Effector CD4-positive, alpha-beta T cell (primary cell): ENCODE data around the gene MEGF11.

Source experiments
- DNase-seq: peaks from one replicate; pipeline ENCODE4 v3.0.0-alpha.2; 2020

The MEGF11 gene

GRCh38 chr15:65960586-65960985 is 293.0 kb downstream of the MEGF11 start:
- no peak for DNase-seq

- no peak for DNase-seq
Measured at GRCh38 chr15:65958835-65959234, 294.7 kb downstream of the MEGF11 start.

GRCh38 chr15:65957451-65957850 is 296.1 kb downstream of the MEGF11 start:
- DNase-seq = no peak

- no peak for DNase-seq
Measured at GRCh38 chr15:65956899-65957298, 296.7 kb downstream of the MEGF11 start.

- no peak for DNase-seq
Measured at GRCh38 chr15:65956307-65956706, 297.2 kb downstream of the MEGF11 start.

- no peak for DNase-seq
Measured at GRCh38 chr15:65954289-65954741, 299.2 kb downstream of the MEGF11 start.

GRCh38 chr15:65953622-65954021 is 299.9 kb downstream of the MEGF11 start:
- DNase-seq = no peak

- no peak for DNase-seq
Measured at GRCh38 chr15:65952391-65953053, 301.0 kb downstream of the MEGF11 start.

- no peak for DNase-seq
Measured at GRCh38 chr15:65951007-65951406, 302.5 kb downstream of the MEGF11 start.

GRCh38 chr15:65949491-65949890 is 304.1 kb downstream of the MEGF11 start:
- DNase-seq = no peak

- DNase-seq = no peak
Measured at GRCh38 chr15:65949011-65949410, 304.5 kb downstream of the MEGF11 start.

GRCh38 chr15:65948383-65948782 is 305.2 kb downstream of the MEGF11 start:
- no peak for DNase-seq

- no peak for DNase-seq
Measured at GRCh38 chr15:65947041-65947440, 306.5 kb downstream of the MEGF11 start.

GRCh38 chr15:65945616-65946015 is 307.9 kb downstream of the MEGF11 start:
- no peak for DNase-seq

- no peak for DNase-seq
Measured at GRCh38 chr15:65944404-65944803, 309.1 kb downstream of the MEGF11 start.

GRCh38 chr15:65942436-65942835 is 311.1 kb downstream of the MEGF11 start:
- DNase-seq = no peak

- DNase-seq = no peak
Measured at GRCh38 chr15:65940618-65940909, 313.0 kb downstream of the MEGF11 start.

GRCh38 chr15:65939901-65940617 is 313.5 kb downstream of the MEGF11 start:
- no peak for DNase-seq

- DNase-seq = no peak
Measured at GRCh38 chr15:65938604-65939003, 314.9 kb downstream of the MEGF11 start.

- DNase-seq = no peak
Measured at GRCh38 chr15:65937476-65937875, 316.1 kb downstream of the MEGF11 start.

GRCh38 chr15:65937054-65937453 is 316.5 kb downstream of the MEGF11 start:
- DNase-seq = no peak

GRCh38 chr15:65936282-65936681 is 317.3 kb downstream of the MEGF11 start:
- DNase-seq = no peak

GRCh38 chr15:65935391-65935790 is 318.2 kb downstream of the MEGF11 start:
- no peak for DNase-seq

GRCh38 chr15:65931221-65931620 is 322.3 kb downstream of the MEGF11 start:
- DNase-seq = no peak

- DNase-seq = no peak
Measured at GRCh38 chr15:65930134-65930533, 323.4 kb downstream of the MEGF11 start.
